Kidney (tissue), 14 donors: ENCODE results near the gene KMT2E. TPM values are rescaled to one million over a fixed set of nuclear protein-coding genes. Genes with fewer than 3 reads are reported as not detected.

Source experiments
- DNase-seq, 5 donors: peaks; one replicate each; pipeline ENCODE4 v3.0.0-alpha.2; 2013 to 2020
- FAIRE-seq: peaks from 2 replicates; lab custom pipeline; 2012; peaks lifted over from hg19 to GRCh38; lab: Jason Lieb, UNC
- H3K27ac ChIP-seq, 2 donors: one replicate each; pipeline ENCODE4 v1.7.0; 2013; ENCODE audit warnings: low read depth in 2 of 2, low read length in 2 of 2, inconsistent platforms in 1 of 2
- H3K27me3 ChIP-seq: one replicate; pipeline ENCODE4 v1.7.1; 2013; ENCODE audit warnings: low read length, inconsistent platforms; ENCODE audit not compliant: control insufficient read depth, insufficient read depth
- H3K36me3 ChIP-seq, 3 donors: one replicate each; pipeline versions ENCODE4 v1.7.0 to v1.7.1; 2013; ENCODE audit warnings: low read length in 3 of 3, control low read depth in 1 of 3, inconsistent platforms in 1 of 3; ENCODE audit not compliant: insufficient read depth in 3 of 3, control insufficient read depth in 2 of 3
- H3K4me1 ChIP-seq, 3 donors: one replicate each; pipeline versions ENCODE4 v1.7.0 to v1.7.1; 2013; ENCODE audit warnings: low read length in 3 of 3, inconsistent platforms in 1 of 3, low read depth in 1 of 3; ENCODE audit not compliant: control insufficient read depth in 2 of 3, insufficient read depth in 2 of 3
- H3K4me3 ChIP-seq, 3 donors: one replicate each; pipeline versions ENCODE4 v1.7.0 to v1.8.1; 2013; ENCODE audit warnings: low read length in 3 of 3, control low read depth in 1 of 3, inconsistent platforms in 1 of 3
- H3K9ac ChIP-seq, 3 donors: one replicate each; pipeline versions ENCODE4 v1.7.0 to v1.7.1; 2013; ENCODE audit warnings: low read length in 3 of 3, control low read depth in 1 of 3, inconsistent platforms in 1 of 3
- H3K9me3 ChIP-seq, 3 donors: one replicate each; pipeline versions ENCODE4 v1.7.0 to v1.7.1; 2013; ENCODE audit warnings: low read length in 3 of 3, control low read depth in 1 of 3, inconsistent platforms in 1 of 3; ENCODE audit not compliant: control insufficient read depth in 2 of 3, insufficient read depth in 1 of 3
- intact Hi-C: fragments of 100-400 bp; cut with DNase I; formaldehyde crosslinking; loops from one replicate; pipeline ENCODE4 v1.11.1; 2022
- polyA plus RNA-seq: library from polyadenylated mRNA; stranded (reverse); fragments of 350-450 nt; fragmentation: Illumina TruSeq; extraction: RNeasy Lipid Tissue Mini Kit (QIAGEN cat#74804); gene quantifications from one replicate; pipeline ENCODE4 v1.2.3, GENCODE V29; 2014; ENCODE audit warnings: low read depth, low replicate concordance; ENCODE audit not compliant: insufficient read depth
- total RNA-seq: library from RNA; stranded (reverse); fragmentation: NEBNext Ultra II Directional; extraction: Animal tissue kit (Norgen Biotek cat#: 25700); gene quantifications from one replicate; pipeline ENCODE4 v1.2.1, GENCODE V29; 2021
- TF ChIP-seq, protein P1 (sequence below): IDR thresholded peaks from 3 replicates; pipeline ENCODE4 v1.5.1; 2012; ENCODE audit warnings: mild to moderate bottlenecking, moderate library complexity, borderline replicate concordance; ENCODE audit not compliant: insufficient read depth; ENCODE audit errors: extremely low read depth
- donor health status: control.
- donor health status: control.
- donor health status: control.
- donor health status: control.
- donor health status: control.
- donor health status: DM: yes; HTN: yes; CAD: no.
- donor health status: Normal renal cell carcinoma (clear cell type).

The KMT2E gene
- total and polyA plus RNA-seq, 2 donors from 2014 or later: 7.2 to 106 TPM

DNA sequence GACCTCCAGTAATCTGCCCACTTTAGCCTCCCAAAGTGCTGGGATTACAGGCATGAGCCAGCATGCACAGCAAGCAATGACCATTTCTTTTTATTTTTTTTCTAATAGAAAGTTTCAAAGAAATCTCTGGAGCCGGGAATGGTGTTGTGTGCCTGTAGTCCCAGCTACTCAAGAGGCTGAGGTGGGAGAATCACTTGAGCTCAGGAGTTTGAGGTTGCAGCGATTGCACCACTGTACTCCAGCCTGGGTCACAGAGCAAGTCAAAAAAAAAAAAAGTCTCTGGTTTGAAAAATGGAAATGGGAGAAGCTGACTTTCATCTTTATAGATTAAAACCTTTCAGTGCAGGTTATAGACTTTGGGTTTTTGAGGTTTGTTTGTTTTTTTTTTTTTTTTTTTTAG is 44.8 kb upstream of the KMT2E start:
- H3K9me3 ChIP-seq: no peaks in the 10 kb centered on the region
- H3K27me3 ChIP-seq: no peaks in the 10 kb centered on the region
- no peak for FAIRE-seq
- H3K4me1 ChIP-seq: peaks cover 0 to 13% (median 11%) of the 10 kb centered on the region in 3 donors
- intact Hi-C loops: no loop called here
- H3K4me3 ChIP-seq: no peak overlapping the region
- DNase-seq: no peak
- no peak overlapping the region for H3K9ac ChIP-seq
- H3K27ac ChIP-seq: no peak overlapping the region
- TF ChIP-seq, protein P1, sequence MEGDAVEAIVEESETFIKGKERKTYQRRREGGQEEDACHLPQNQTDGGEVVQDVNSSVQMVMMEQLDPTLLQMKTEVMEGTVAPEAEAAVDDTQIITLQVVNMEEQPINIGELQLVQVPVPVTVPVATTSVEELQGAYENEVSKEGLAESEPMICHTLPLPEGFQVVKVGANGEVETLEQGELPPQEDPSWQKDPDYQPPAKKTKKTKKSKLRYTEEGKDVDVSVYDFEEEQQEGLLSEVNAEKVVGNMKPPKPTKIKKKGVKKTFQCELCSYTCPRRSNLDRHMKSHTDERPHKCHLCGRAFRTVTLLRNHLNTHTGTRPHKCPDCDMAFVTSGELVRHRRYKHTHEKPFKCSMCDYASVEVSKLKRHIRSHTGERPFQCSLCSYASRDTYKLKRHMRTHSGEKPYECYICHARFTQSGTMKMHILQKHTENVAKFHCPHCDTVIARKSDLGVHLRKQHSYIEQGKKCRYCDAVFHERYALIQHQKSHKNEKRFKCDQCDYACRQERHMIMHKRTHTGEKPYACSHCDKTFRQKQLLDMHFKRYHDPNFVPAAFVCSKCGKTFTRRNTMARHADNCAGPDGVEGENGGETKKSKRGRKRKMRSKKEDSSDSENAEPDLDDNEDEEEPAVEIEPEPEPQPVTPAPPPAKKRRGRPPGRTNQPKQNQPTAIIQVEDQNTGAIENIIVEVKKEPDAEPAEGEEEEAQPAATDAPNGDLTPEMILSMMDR: no peak
- no peaks in the 10 kb centered on the region for H3K36me3 ChIP-seq

DNA sequence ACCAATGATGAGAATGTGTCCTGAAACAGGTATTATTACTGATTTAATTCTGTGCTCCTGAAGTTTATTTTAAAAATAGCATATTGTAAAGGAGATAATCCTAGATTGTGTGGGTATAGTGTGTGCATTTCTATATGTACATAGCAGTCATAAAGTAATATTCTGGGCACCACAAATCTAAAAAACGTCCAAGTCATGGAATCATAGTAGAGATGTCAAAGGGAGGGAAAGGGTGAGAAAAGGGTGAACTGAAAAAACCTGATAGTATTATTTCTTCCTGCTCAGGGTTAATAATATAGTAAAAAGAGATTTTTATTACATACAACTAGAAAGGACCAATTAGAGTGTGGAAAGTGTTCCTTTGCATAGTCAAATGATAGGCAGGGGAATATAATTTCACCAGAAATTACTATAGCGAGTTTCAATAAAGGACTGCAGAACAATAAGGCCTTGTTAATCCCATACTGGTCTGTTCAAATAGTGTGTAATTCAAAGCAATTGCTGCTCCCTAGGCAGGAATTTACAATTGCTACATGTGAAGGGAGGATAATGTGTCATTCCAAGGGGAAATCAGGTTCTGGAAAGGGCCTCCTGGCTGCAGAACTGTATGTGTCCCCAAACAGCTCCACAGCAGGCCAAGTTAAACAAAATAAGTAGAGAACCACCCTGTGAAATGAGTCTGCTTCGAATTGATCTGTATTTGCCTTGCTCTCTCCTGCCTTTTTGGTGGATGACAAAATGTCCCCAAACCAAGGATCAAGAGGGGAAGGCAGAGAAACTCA is 42.5 kb upstream of the KMT2E start:
- H3K4me1 ChIP-seq: peaks cover 0 to 14% (median 13%) of the 10 kb centered on the region in 3 donors

DNA sequence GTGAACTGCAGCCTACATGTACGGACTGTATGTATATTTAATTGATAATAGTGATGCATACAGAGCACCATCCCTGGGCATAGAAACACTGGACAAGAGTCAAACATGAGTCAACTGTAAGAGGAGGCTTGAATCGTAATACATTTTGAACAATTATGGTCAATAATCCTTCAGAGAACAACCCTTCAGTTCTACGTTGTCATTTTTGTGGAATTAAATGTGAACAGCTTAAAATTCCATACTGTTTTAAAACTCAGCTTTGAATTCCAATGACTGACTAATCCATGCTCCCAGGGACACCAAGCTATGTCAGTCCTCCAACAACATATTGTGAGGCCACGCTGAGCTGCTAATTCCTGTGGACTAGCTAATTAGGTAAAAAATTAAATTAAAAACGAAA is 41.5 kb upstream of the KMT2E start:
- H3K36me3 ChIP-seq: no peaks in the 10 kb centered on the region
- DNase-seq: no peak
- H3K9ac ChIP-seq: no peak overlapping the region
- TF ChIP-seq, protein P1: no peak
- FAIRE-seq: no peak
- intact Hi-C loops: no loop called here
- H3K27me3 ChIP-seq: no peaks in the 10 kb centered on the region
- no peak overlapping the region for H3K27ac ChIP-seq
- H3K4me1 ChIP-seq: peaks cover 4 to 21% (median 19%) of the 10 kb centered on the region in 3 donors
- H3K4me3 ChIP-seq: no peak overlapping the region
- H3K9me3 ChIP-seq: no peaks in the 10 kb centered on the region

More for the DNA sequence above, 42.5 kb upstream of the KMT2E start:
- intact Hi-C loops: no loop called here
- H3K9ac ChIP-seq: no peak overlapping the region
- no peaks in the 10 kb centered on the region for H3K9me3 ChIP-seq
- H3K36me3 ChIP-seq: no peaks in the 10 kb centered on the region
- DNase-seq (peak in 1 of 5 donors; percentile 43), FAIRE-seq (no peak)
- H3K27me3 ChIP-seq: no peaks in the 10 kb centered on the region
- peak overlapping the region in 1 of 2 donors; percentile 37 for H3K27ac ChIP-seq
- H3K4me3 ChIP-seq: no peak overlapping the region
- TF ChIP-seq, protein P1: no peak
